ENCODE results near the gene MCHR1.
"Not testable (repeated sequence)": the region's sequence is repeated elsewhere in the genome, so short reads cannot be mapped to it uniquely, and the experiment has no call there.

Gene MCHR1

DNA sequence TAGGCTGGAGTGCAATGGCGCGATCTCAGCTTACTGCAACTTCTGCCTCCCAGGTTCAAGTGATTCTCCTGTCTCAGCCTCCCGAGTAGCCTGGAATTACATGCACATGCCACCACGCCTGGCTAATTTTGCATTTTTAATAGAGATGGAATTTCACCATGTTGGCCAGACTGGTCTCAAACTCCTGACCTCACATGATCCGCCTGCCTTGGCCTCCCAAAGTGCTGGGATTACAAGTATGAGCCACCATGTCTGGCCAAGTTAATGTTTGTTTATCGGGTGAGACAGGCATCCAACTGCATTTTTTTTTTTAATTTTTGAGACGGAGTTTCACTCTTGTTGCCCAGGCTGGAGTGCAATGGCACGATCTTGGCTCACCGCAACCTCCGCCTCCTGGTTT lies 22.6 kb upstream of the MCHR1 start:
- not testable (repeated sequence) for DNase-seq (ENCODE audit: low read depth, low spot score)

DNA sequence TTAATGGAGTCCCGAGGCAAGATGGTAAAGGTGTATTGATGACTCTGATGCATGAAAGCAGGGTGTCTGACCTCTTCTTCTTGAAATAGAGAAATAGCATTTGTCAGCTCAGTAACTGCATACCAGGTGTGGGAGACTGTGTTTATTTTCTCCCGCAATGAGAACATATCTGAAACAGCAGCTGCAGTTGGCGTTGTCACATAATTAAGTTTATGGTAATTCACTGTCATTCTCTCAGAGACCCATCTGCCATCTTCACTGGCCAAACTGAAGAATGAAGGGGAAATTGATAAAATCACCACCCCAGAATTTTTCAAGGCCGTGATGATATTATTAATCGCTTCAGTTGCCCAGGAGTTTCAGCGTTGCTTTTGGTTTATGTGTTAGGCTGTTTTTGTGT lies 20.1 kb upstream of the MCHR1 start:
- no peak for DNase-seq (ENCODE audit: low read depth, low spot score)

DNA sequence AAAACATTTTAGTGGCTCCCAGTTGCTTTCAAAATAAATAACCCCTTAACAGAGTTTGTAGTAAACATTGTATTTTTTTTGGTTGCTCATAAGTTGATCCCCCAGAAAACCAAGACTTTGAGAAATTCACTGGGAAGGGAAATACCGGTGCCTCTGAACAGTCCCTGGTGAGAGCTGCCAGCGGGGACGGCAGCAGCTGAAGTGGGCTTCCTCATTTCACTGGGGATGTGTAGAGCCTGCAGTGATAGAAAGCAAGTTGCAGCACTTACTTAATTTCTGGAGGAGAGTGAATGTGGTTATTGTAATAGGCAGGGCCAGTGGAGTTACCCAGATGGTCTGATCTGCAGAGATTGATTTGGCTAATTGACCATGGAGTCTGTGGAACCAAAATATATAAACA lies 18.6 kb upstream of the MCHR1 start:
- no peak for DNase-seq (ENCODE audit: low read depth, low spot score)

DNA sequence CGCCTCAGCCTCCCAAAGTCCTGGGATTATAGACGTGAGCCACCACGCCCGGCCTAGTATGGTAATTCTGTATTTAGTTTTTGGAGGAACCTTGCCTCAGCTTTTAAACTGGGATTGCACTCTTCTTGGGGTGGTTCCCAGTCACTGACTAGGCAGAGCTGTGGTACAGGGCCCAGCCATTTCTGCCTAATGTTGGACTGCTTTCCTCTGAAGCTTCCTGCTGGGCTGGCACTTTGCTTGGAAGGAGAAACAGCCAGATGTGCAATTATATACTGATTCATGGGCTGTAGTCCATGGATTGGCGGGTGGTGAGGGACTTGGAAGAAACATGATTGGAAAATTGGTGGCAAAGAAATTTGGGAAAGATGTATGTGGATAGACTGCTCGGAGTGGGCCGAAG lies 17.6 kb upstream of the MCHR1 start:
- DNase-seq (ENCODE audit: low read depth, low spot score): no peak

DNA sequence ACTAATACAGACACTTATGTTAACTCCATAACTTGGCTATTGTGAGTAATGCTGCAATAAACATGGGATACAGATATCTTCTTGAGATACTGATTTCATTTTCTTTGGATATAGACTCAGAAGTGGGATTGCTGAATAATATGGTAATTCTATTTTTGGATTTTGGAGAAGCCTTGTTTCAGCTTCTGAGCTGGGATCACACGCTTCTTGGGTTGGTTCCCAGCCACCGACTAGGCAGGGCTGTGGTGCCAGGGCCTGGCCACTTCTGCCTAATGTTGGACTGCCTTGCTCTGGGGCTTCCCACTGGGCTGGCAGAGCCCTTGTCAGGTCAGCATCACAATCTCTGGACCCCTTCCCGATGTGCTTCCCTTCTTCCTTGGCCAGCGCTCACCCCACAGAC lies 14.0 kb upstream of the MCHR1 start:
- no peak for DNase-seq (ENCODE audit: low read depth, low spot score)

DNA sequence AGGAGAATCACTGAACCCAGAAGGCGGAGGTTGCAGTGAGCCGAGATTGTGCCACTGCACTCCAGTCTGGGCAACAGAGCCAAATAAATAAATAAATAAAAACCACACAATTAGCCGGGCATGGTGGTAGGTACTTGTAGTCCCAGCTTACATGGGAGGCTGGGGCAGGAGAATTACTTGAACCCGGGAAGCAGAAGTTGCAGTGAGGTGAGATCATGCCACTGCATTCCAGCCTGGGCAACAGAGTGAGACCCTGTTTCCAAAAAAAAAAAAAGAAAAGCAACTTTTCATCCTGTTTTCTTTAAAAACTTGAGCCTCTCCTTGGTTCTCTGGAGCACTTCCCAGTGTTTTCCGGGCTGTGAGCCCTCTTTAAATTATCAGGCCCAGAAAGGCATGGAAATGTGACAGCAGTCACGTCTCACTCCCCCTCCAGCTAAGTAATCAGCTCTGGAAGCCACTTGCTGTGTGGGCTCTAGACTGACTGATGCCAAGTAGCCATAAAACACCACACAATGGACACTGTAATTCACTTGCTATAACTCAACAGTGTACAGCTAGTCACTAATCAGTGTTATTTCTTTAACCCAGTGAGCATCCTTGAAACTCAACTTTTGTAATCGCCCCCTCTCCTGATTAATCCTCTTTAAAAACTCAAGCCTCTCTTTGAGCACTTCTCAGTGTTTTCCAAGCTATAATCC lies 13.0 kb upstream of the MCHR1 start:
- DNase-seq (ENCODE audit: low read depth, low spot score): no peak

- no peak for DNase-seq (ENCODE audit: low read depth, low spot score)
Observed at GRCh38 chr22:40668611-40669411, 10.5 kb upstream of the MCHR1 start.

DNA sequence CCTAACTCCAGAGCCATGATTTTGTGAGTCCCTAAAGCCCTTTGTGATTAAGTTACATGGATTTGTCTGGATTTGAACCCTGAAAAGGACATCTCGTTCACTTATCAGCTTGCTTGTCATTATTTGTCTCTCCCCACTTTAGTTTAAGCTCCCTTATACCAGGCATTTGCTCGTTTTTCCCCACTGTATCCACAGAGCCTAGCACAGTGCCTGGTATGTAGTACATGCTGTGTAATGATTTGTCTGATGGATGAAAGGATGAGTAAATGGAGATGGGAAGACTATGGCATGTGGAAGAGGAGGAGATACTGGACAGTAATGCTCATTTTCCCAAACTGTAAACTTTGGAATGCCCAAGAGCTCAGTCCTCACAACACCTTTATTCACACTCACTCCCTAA lies 9.2 kb upstream of the MCHR1 start:
- no peak for DNase-seq (ENCODE audit: low read depth, low spot score)

DNA sequence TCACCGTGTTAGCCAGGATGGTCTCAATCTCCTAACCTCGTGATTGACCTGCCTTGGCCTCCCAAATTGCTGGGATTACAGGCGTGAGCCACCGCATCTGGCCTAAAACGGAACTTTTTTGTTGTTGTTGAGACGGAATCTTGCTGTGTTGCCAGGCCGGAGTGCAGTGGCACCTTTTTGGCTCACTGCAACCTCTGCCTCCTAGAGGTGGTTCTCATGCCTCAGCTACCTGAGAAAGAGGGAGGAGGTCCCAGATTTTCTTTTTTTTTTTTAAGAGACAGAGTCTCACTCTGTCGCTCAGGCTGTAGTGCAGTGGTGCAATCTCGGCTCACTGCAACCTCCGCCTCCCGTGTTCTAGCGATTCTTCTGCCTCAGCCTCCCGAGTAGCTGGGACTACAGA lies 7.9 kb upstream of the MCHR1 start:
- no peak for DNase-seq (ENCODE audit: low read depth, low spot score)

DNA sequence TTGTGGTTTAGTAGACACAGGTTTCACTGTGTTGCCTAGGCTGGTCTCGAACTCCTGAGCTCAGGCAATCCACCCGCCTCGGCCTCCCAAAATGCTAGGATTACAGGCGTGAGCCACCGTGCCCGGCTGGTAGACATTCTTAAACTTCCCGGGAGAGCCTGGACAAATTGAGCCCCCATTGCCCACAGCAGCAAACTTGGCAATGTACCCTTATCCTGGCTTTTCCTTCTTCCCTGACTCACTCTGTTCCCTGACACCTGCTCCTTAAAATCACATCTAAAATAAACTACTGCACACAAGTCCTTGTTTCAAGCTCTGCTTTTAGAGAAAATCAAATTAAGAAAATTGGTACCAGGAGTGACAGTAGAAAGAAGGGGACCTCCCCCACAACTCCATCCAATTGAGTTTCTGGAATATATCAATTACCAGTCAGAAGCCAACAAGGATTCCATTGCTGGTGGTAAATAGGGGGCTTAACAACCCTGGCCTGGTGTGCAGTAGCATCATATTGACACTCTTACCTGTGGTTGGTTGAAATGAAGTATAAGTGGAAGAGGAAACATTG lies 7.4 kb upstream of the MCHR1 start:
- no peak for DNase-seq (ENCODE audit: low read depth, low spot score)

DNA sequence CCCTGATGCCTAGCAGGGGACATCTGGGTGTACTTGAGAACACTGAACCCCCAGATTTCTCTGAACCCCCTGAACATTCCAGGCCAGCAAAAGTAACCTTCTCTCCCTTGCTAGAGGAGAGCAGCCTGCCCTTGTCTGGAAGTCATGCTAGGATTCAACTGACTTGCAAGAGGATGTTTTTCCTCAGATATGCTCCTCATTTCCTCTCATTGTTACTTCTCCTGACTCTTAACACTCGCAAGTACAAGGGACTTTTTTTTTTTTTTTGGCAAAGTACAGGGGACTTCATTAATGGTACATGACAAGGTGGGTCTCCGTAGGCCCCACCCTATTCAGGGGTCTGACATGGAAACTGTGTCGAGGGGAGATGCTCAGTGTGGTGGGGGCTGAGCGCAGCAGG lies 6.3 kb upstream of the MCHR1 start:
- DNase-seq (ENCODE audit: low read depth, low spot score): no peak

DNA sequence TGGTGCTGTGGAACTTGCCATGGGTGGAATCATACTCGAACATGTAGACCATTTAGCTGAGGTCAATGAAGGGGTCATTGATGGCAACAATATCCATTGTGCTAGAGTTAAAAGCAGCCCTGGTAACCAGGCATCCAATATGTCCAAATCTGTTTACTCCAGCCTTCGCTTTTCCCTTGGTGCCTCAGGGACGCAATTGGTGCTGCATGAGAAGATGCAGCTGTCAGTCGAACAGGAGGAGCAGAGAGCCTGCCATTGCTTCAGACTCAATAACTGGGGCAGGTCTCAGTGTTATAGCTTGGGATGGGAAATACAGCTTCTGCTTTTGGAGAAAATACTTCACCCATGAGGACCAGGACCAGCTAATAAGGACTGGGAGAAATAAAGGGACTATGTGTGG lies 5.0 kb upstream of the MCHR1 start:
- DNase-seq (ENCODE audit: low read depth, low spot score): no peak

GRCh38 chr22:40676166-40676565 lies 3.1 kb upstream of the MCHR1 start:
- not testable (repeated sequence) for DNase-seq (ENCODE audit: low read depth, low spot score)

- no peak for DNase-seq (ENCODE audit: low read depth, low spot score)
Observed at GRCh38 chr22:40676644-40677043, 2.6 kb upstream of the MCHR1 start.

GRCh38 chr22:40678493-40679248 lies 613 bp upstream of the MCHR1 start:
- no peak for DNase-seq (ENCODE audit: low read depth, low spot score)

DNA sequence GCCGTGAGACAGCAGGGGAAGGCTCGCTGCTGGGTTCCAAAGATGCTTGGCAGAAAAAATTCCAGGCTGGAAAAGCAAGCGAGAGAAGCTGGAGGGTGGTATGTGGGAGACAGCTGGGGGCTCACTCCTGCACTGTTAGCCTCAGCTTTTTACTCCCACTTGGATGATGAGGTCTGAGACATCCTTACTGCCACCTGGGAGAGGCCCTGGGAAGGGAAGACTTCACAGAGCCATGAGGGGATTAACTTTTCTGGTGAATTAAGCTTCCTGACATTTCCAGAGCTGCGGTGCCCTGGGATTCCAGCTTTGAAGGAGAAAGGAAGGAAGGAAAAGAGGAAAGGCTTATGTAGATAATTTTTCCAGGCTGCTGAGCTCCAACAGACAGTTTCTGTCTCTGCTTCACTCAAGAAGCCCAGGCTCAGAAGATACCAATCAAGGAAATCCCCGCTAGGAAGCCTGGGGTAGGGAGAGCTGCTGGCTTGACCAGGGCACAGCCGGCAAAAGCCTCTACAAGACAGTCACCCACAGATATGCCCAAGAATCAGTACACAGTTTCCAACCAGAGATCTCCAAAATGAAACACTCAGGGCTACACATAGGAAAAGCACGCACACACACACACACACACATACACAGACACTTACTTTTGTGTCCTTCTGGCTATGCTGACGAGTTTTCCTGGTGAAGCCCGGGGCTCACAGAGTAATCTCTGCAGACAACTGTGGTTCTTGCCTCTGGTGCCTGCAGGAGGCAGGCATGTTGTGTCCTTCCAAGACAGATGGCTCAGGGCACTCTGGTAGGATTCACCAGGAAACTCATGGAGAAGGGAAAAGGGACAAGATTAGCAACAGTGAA lies 907 bp downstream of the MCHR1 start:
- no peak for DNase-seq (ENCODE audit: low read depth, low spot score)

- no peak for DNase-seq (ENCODE audit: low read depth, low spot score)
Observed at GRCh38 chr22:40680819-40681183, 1.5 kb downstream of the MCHR1 start.

DNA sequence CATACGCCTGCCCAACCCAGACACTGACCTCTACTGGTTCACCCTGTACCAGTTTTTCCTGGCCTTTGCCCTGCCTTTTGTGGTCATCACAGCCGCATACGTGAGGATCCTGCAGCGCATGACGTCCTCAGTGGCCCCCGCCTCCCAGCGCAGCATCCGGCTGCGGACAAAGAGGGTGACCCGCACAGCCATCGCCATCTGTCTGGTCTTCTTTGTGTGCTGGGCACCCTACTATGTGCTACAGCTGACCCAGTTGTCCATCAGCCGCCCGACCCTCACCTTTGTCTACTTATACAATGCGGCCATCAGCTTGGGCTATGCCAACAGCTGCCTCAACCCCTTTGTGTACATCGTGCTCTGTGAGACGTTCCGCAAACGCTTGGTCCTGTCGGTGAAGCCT lies 2.2 kb downstream of the MCHR1 start:
- DNase-seq (ENCODE audit: low read depth, low spot score): no peak

DNA sequence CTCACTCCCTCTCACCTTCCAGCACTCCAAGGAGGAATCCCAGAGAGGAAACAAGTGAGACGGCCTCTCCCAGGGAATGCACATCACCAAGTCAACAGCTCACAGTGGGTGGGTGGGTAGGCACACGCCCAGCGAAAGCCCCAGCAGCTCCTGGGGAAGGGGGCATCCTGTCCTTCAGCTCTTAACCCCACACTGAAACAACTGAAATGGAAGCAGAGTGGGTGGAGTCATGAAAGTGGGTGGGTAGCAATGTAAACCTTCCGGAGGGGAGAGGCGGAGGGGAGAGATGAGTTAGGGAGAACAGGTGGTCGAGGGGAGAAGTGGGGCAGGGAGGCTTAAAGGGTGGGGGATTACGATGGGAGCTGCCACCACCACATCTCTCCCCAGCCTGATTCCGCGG lies 5.4 kb downstream of the MCHR1 start:
- peak; percentile 92 for DNase-seq (ENCODE audit: low read depth, low spot score)

- DNase-seq (ENCODE audit: low read depth, low spot score): no peak
Observed at GRCh38 chr22:40685406-40685805, 6.1 kb downstream of the MCHR1 start.

DNA sequence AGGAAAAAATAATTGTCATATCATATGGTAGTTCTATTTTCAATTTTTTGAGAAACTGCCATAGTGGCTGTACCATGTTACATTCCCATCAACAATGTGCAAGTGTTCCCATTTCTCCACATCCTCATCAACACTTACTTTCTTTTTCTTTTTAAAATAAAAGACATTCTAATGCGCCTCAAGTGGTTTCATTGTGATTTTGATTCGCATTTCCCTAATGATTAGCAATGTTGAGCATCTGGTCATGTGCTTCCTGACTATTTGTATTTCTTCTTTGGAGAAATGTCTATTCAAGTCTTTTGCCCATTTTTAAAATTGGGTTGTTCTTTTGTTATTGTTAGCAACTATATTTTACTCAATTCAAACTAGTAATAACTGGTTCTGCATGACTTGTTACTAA lies 8.4 kb downstream of the MCHR1 start:
- DNase-seq (ENCODE audit: low read depth, low spot score): no peak

All from iPS DF 19.7 (cell line).